Esophagus squamous epithelium (tissue), 4 donors: ENCODE measurements around the gene ATRNL1.

ENCODE experiments used
- POLR2A ChIP-seq, 4 donors: fragments of 450-650 bp; IDR thresholded peaks; one replicate each; pipeline ENCODE4 v1.6.1; 2017; ENCODE audit warnings: antibody characterized with exemption in 4 of 4, mild to moderate bottlenecking in 4 of 4, moderate library complexity in 3 of 4
- TF ChIP-seq, protein P1 (sequence below), 6 experiments: fragments of 450-650 bp in 4 of 6; fragments of 200-600 bp in 2 of 6; sonication (generic) in 2 of 6; IDR thresholded peaks; one replicate each; pipeline ENCODE4 v1.5.1; 2016 to 2019; ENCODE audit warnings: antibody characterized with exemption in 6 of 6, mild to moderate bottlenecking in 4 of 6, moderate library complexity in 4 of 6

DNA sequence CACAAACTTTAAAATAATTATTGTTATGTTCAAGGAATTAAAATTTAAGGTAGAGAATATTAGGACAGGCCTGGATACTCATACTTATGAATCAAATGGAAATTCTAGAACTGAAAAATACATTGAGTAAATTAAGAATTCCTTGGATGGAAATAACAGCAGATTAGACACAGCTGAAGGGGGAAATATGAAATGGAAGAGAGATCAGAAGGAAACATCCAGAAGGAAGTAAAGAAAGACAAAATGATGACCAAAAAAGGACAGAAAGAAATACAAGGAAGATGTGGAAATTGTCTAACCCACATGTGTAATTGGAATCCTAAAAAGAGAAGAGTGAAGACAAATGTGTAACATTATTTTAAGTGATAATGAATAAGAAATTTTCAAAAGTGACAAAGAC, 128.9 kb downstream of the ATRNL1 start:
- TF ChIP-seq, protein P1, sequence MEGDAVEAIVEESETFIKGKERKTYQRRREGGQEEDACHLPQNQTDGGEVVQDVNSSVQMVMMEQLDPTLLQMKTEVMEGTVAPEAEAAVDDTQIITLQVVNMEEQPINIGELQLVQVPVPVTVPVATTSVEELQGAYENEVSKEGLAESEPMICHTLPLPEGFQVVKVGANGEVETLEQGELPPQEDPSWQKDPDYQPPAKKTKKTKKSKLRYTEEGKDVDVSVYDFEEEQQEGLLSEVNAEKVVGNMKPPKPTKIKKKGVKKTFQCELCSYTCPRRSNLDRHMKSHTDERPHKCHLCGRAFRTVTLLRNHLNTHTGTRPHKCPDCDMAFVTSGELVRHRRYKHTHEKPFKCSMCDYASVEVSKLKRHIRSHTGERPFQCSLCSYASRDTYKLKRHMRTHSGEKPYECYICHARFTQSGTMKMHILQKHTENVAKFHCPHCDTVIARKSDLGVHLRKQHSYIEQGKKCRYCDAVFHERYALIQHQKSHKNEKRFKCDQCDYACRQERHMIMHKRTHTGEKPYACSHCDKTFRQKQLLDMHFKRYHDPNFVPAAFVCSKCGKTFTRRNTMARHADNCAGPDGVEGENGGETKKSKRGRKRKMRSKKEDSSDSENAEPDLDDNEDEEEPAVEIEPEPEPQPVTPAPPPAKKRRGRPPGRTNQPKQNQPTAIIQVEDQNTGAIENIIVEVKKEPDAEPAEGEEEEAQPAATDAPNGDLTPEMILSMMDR (IDR thresholded peaks at IDR 0.05) = no peak
- no peak for TF ChIP-seq POLR2A (IDR thresholded peaks at IDR 0.05)
